Endodermal cell (in vitro differentiated cells): ENCODE results near the gene TAF11L2. TPM values are rescaled to one million over a fixed set of nuclear protein-coding genes. Genes with fewer than 3 reads are reported as not detected.
"Not testable (repeated sequence)": the region's sequence is repeated elsewhere in the genome, so short reads cannot be mapped to it uniquely, and the experiment has no call there.

ENCODE experiments used
- DNase-seq: peaks from one replicate; pipeline ENCODE4 v3.0.0-alpha.2; 2017
- H3K27ac ChIP-seq: 2 replicates; pipeline ENCODE4 v1.5.1; 2013; ENCODE audit warnings: mild to moderate bottlenecking, low read depth, low read length, moderate library complexity
- H3K27me3 ChIP-seq: 2 replicates; pipeline ENCODE4 v1.6.1; 2013; ENCODE audit warnings: mild to moderate bottlenecking, low read length, moderate library complexity; ENCODE audit not compliant: insufficient read depth, control insufficient read depth, poor library complexity, severe bottlenecking
- H3K36me3 ChIP-seq: 2 replicates; pipeline ENCODE4 v1.7.0; 2013; ENCODE audit warnings: mild to moderate bottlenecking, low read length, moderate library complexity; ENCODE audit not compliant: control insufficient read depth, insufficient read depth
- H3K4me1 ChIP-seq: one replicate; pipeline ENCODE4 v1.7.0; 2013; ENCODE audit warnings: low read length; ENCODE audit not compliant: control insufficient read depth, insufficient read depth
- H3K4me3 ChIP-seq: 2 replicates; pipeline ENCODE4 v1.5.1; 2013; ENCODE audit warnings: mild to moderate bottlenecking, low read length, moderate library complexity
- H3K9ac ChIP-seq: 2 replicates; pipeline ENCODE4 v1.6.1; 2013; ENCODE audit warnings: mild to moderate bottlenecking, low read length, moderate library complexity; ENCODE audit not compliant: poor library complexity, severe bottlenecking; ENCODE audit errors: extremely low read depth
- H3K9me3 ChIP-seq: 2 replicates; pipeline ENCODE4 v1.6.1; 2013; ENCODE audit warnings: mild to moderate bottlenecking, low read length, moderate library complexity; ENCODE audit not compliant: control insufficient read depth
- H3K27ac Mint-ChIP-seq: 2 replicates; pipeline ENCODE4 v1.8.0; 2020; ENCODE audit warnings: mixed read lengths
- H3K27me3 Mint-ChIP-seq: 2 replicates; pipeline ENCODE4 v1.8.0; 2021; ENCODE audit warnings: mild to moderate bottlenecking, mixed read lengths; ENCODE audit not compliant: insufficient read depth
- H3K36me3 Mint-ChIP-seq: 2 replicates; pipeline ENCODE4 v1.8.0; 2020; ENCODE audit warnings: low read depth, mixed read lengths
- H3K4me1 Mint-ChIP-seq: 2 replicates; pipeline ENCODE4 v1.8.0; 2020; ENCODE audit warnings: mixed read lengths
- H3K4me3 Mint-ChIP-seq: 2 replicates; pipeline ENCODE4 v1.8.0; 2020; ENCODE audit warnings: mild to moderate bottlenecking, moderate library complexity, mixed read lengths
- H3K9me3 Mint-ChIP-seq: 2 replicates; pipeline ENCODE4 v1.8.0; 2020; ENCODE audit warnings: mild to moderate bottlenecking, mixed read lengths
- WGBS, 2 experiments: methylation state at CpG; one replicate each; pipeline versions ENCODE4 v1.1.5 to v1.1.7; 2013; ENCODE audit warnings: missing lambda C conversion rate in 2 of 2, mixed read lengths in 1 of 2; ENCODE audit not compliant: insufficient coverage in 1 of 2, insufficient read length in 1 of 2; 5-methylcytosine and 5-hydroxymethylcytosine counted together
- total RNA-seq, 2 donors: library from RNA; stranded (reverse); fragmentation: NEBNext Ultra II Directional in 1 of 2; extraction: Animal tissue kit (Norgen Biotek cat#: 25700) in 1 of 2; gene quantifications; 2 replicates in 1 of 2; 3 replicates in 1 of 2; pipeline ENCODE4 v1.2.1, GENCODE V29; 2021
- TF ChIP-seq, protein P1 (sequence below): fragments of 200-600 bp; sonication (generic); conservative IDR thresholded peaks from 2 replicates; pipeline ENCODE4 v1.5.0; 2021; ENCODE audit warnings: antibody characterized with exemption, mild to moderate bottlenecking

Gene TAF11L2
- total RNA-seq, 2 donors from 2014 or later = not detected

DNA sequence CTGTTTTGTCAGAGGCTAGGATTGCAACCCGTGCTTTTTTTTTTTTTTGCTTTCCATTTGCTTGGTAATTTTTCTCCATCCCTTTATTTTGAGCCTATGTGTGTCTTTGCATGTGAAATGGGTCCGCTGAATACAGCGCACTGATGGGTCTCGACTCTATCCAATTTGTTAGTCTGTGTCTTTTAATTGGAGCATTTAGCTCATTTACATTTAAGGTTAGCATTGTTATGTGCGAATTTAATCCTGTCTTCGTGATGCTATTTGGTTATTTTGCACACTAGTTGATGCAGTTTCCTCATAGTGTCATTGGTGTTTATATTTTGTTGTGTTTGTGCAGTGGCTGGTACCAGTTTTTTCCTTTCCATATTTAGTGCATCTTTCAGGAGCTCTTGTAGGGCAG is 36.2 kb upstream of the TAF11L2 start:
- Mint-ChIP-seq H3K4me3 (no peak overlapping the region), H3K27ac (no peak overlapping the region), H3K36me3 (no peaks in the 10 kb centered on the region), H3K27me3 (peaks cover 4% of the 10 kb centered on the region), H3K9me3 (peaks cover 3% of the 10 kb centered on the region), H3K4me1 (peaks cover 8% of the 10 kb centered on the region)
- Histone ChIP-seq H3K4me1 (no peaks in the 10 kb centered on the region), H3K9ac (no peak overlapping the region), H3K27ac (no peak overlapping the region), H3K27me3 (no peaks in the 10 kb centered on the region), H3K9me3 (no peaks in the 10 kb centered on the region), H3K4me3 (no peak overlapping the region), H3K36me3 (no peaks in the 10 kb centered on the region)
- TF ChIP-seq, protein P1, sequence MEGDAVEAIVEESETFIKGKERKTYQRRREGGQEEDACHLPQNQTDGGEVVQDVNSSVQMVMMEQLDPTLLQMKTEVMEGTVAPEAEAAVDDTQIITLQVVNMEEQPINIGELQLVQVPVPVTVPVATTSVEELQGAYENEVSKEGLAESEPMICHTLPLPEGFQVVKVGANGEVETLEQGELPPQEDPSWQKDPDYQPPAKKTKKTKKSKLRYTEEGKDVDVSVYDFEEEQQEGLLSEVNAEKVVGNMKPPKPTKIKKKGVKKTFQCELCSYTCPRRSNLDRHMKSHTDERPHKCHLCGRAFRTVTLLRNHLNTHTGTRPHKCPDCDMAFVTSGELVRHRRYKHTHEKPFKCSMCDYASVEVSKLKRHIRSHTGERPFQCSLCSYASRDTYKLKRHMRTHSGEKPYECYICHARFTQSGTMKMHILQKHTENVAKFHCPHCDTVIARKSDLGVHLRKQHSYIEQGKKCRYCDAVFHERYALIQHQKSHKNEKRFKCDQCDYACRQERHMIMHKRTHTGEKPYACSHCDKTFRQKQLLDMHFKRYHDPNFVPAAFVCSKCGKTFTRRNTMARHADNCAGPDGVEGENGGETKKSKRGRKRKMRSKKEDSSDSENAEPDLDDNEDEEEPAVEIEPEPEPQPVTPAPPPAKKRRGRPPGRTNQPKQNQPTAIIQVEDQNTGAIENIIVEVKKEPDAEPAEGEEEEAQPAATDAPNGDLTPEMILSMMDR = no peak
- DNase-seq = no peak
- WGBS, 2 experiments = 92 to 94% methylated on average over 5 to 6 of the region's 6 CpGs

DNA sequence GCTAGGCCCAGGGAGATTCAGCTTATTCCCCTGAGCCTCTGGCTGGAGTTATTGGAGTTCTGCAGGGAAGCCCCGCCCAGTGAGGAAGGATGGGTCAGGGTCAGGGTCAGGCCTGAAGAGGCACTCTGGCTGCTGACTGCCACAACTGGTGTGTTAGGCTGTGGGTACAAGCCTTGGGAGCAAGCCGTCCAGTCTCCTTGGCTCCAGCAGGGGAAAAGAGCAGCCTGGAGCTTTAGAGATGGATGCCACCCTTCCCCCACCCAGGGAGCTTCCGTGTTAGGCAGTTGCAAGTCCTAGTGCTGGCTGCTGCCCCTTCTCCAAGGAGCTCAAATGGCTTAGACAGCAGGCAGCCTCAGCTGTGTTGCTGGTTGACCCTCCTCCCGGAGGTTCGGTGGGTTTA is 34.4 kb upstream of the TAF11L2 start:
- no peaks in the 10 kb centered on the region for H3K4me1 ChIP-seq
- TF ChIP-seq, protein P1 = no peak
- no peak overlapping the region for H3K9ac ChIP-seq
- H3K27me3 Mint-ChIP-seq = peaks cover 4% of the 10 kb centered on the region
- whole genome bisulfite sequencing, 2 experiments = 78 to 100% methylated on average over 2 to 5 of the region's 5 CpGs
- H3K9me3 ChIP-seq = no peaks in the 10 kb centered on the region
- no peaks in the 10 kb centered on the region for H3K9me3 Mint-ChIP-seq
- no peak overlapping the region for H3K27ac ChIP-seq
- no peak overlapping the region for H3K27ac Mint-ChIP-seq
- H3K4me3 Mint-ChIP-seq = no peak overlapping the region
- H3K4me1 Mint-ChIP-seq = peaks cover 8% of the 10 kb centered on the region
- DNase-seq = peak; percentile 64
- no peaks in the 10 kb centered on the region for H3K27me3 ChIP-seq
- no peaks in the 10 kb centered on the region for H3K36me3 Mint-ChIP-seq
- no peak overlapping the region for H3K4me3 ChIP-seq
- H3K36me3 ChIP-seq = no peaks in the 10 kb centered on the region

DNA sequence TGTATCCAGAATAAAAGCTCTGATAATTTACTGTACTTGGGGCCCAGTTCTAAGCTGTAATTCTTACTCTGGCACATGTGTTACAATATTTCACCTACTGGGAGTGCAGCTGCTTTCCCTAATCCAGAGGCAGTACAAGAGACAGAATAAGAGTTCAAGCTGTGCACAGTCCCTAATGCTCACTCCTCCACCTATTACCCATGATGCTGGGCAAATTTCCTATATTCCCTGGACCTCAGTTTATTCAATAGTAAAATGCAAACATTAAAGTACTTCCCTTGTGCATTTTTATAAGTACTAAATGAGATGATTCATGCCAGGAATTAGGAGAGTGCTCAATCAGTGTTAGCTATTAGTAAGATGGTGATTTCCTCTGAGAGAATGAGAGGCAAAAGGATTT is 28.0 kb upstream of the TAF11L2 start:
- Mint-ChIP-seq H3K36me3 (no peaks in the 10 kb centered on the region), H3K27ac (no peak overlapping the region), H3K4me3 (no peak overlapping the region), H3K27me3 (no peaks in the 10 kb centered on the region), H3K9me3 (no peaks in the 10 kb centered on the region), H3K4me1 (peaks cover 8% of the 10 kb centered on the region)
- no peak overlapping the region for H3K9ac ChIP-seq
- H3K27ac ChIP-seq = no peak overlapping the region
- H3K4me3 ChIP-seq = no peak overlapping the region
- no peaks in the 10 kb centered on the region for H3K27me3 ChIP-seq
- no peak for DNase-seq
- no peaks in the 10 kb centered on the region for H3K9me3 ChIP-seq
- TF ChIP-seq, protein P1 = no peak
- no peaks in the 10 kb centered on the region for H3K36me3 ChIP-seq
- no peaks in the 10 kb centered on the region for H3K4me1 ChIP-seq

DNA sequence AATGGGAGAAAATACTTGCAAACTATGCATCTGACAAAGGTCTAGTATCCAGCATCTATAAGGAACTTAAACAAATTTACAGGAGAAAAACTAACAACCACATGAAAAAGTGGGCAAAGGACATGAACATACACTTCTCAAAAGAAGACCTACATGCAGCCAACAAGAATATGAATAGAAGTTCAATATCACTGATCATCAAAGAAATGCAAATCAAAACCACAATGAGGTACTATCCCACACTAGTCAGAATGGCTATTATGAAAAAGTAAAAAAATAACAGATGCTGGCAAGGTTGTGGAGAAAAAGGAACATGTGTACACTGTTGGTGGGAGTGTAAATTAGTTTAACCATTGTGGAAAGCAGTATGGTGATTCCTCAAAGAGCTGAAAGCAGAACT is 23.0 kb upstream of the TAF11L2 start:
- H3K4me1 ChIP-seq, H3K27ac Mint-ChIP-seq, H3K27me3 Mint-ChIP-seq, H3K4me1 Mint-ChIP-seq, H3K9ac ChIP-seq, H3K36me3 Mint-ChIP-seq, H3K27ac ChIP-seq, H3K27me3 ChIP-seq, H3K9me3 ChIP-seq, H3K36me3 ChIP-seq, H3K4me3 ChIP-seq, DNase-seq, H3K4me3 Mint-ChIP-seq, H3K9me3 Mint-ChIP-seq: not testable (repeated sequence)
